ENCODE data around the gene ZBTB20.

ZBTB20 gene

GRCh38 chr3:114446600-114446999 is 700.5 kb downstream of the ZBTB20 start:
- no peak for DNase-seq (ENCODE audit: low read depth, low spot score)

DNA sequence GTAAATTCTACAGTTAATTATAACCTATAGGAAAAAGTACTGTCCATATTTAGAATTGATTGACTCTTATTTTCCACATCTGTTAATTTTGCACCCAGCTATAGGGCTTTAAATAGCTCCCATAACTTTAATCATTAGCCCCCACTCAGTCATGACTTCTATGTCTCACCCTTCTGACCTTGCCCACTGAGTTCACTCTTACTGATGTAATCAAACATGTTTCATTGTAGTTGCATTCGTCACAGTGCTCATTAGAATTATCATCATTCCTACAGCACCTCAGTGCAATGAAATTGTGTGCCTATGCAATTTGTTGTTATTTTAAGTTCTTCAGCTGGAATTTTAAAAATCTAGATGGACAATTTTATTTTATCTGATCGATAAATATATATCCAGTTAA is 701.9 kb downstream of the ZBTB20 start:
- DNase-seq (ENCODE audit: low read depth, low spot score), result no peak

DNA sequence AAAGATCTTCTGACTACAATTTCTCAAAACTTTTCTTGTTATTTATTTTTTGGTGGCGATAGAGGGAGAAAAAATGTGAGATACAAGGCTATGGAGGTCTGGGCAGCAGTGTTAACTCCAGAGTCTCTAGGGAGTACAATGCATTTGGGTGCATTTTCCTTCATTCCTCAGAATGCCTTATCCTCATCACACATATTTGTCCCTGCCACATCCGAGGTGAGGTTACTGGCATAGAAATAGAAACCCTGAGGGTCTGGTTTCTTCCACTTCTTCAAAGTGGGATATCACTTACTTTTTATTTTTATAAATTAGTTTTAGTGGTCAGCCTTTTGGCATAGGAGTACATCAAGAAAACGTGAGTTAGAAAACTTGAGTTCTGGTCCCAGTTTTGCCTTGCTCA is 702.9 kb downstream of the ZBTB20 start:
- no peak for DNase-seq (ENCODE audit: low read depth, low spot score)

DNA sequence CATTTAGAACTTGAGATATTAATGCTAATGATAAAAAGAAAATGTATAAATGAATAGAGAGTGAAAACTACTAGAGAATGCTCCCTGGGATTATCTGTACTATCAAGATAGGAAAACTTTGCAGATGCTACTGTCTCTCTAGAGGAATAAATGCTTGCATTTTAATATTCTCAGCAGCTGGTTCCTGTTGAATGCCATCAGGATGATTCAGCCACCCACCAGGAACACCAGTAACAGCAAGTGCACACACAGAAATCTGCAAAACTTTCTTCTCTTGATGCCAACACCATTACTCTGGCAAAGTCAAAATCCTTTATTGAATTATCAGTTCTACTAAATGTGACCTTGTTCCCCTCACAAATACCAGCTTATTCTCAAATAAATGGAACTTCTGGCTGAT is 704.8 kb downstream of the ZBTB20 start:
- DNase-seq (ENCODE audit: low read depth, low spot score), result no peak

GRCh38 chr3:114441386-114441785 is 705.7 kb downstream of the ZBTB20 start:
- DNase-seq (ENCODE audit: low read depth, low spot score), result no peak

DNA sequence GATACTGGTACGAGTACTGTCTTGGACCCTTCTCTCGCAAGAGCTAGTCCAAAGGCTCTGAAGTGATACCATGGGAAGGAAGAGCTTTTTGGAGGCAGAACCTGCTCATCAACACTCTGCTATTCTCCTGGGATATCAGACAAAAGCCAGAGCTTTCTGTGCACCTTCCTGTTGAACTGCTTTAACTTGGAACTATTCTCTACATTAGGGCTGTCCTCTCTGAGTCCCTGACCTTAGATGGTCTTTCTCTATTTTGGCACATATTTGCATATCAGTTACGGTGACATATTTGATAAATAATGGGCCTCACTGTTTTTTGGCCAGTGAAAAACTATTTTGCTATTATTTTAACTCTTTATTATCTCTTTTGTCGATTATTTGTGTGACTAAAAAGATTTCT is 706.4 kb downstream of the ZBTB20 start:
- DNase-seq (ENCODE audit: low read depth, low spot score), result no peak

DNA sequence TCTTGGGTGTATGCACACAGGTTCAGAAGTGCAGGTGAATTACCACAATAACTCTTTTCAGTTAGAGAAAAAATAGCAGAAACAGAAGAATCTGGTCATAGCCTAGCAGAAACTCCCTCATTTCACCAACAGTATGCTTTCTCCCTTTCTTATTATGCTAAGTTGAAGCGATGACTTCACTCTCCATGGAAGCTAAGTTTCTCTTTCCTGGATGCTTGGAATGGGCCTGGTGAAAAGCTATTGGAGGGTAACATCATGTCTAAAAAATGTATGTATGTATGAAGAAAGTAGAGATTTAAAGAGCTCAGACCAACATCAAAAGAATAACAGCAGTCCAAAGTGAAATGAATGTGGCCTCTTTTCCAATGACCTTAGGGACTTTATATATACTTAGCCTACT is 707.8 kb downstream of the ZBTB20 start:
- DNase-seq (ENCODE audit: low read depth, low spot score), result no peak

GRCh38 chr3:114437897-114438296 is 709.2 kb downstream of the ZBTB20 start:
- no peak for DNase-seq (ENCODE audit: low read depth, low spot score)

DNA sequence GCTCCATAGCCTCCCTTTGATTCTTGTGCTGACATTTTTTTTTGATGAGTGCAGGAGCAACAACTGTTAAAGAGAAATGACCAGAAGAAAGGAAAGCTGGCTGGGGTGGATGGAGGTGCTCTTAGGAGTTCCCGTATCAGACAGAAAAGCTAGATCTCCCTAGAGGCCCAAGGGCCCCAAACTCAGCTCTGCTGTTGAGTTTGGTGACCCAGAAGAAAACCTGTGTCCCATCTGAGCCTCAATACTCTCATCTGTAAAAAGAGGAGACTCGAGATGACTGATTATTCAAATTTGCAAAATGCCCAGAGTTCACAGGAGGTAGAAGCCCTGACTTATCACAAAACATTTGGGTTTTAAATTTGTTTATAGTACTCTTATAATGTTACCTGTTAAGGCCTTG is 710.9 kb downstream of the ZBTB20 start:
- no peak for DNase-seq (ENCODE audit: low read depth, low spot score)

- DNase-seq (ENCODE audit: low read depth, low spot score), result no peak
These were observed 711.5 kb downstream of the ZBTB20 start for GRCh38 chr3:114435386-114436115.

DNA sequence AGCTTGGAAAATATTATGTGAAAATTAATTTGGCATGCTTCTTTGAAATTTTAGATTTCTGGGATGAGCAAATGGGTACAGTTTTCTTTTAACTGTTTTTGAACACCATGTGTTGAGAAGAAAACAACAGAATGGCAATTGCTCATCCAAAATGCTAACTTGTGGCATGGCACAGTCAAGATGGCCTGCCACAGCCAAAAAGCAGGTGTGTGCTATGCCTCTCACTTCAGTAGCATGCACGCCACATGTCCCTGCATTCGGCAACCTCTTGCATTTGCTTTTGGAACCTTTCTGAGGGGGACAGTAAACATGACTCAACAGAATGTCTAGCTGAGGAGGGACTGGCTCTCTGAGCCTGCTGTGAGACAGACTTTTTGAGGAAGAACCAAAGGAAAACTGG is 714.8 kb downstream of the ZBTB20 start:
- DNase-seq (ENCODE audit: low read depth, low spot score), result no peak

GRCh38 chr3:114428044-114428595 is 719.0 kb downstream of the ZBTB20 start:
- DNase-seq (ENCODE audit: low read depth, low spot score), result no peak

- DNase-seq (ENCODE audit: low read depth, low spot score), result no peak
These were observed 719.6 kb downstream of the ZBTB20 start for GRCh38 chr3:114427285-114428043.

- no peak for DNase-seq (ENCODE audit: low read depth, low spot score)
These were observed 722.8 kb downstream of the ZBTB20 start for GRCh38 chr3:114424337-114424736.

DNA sequence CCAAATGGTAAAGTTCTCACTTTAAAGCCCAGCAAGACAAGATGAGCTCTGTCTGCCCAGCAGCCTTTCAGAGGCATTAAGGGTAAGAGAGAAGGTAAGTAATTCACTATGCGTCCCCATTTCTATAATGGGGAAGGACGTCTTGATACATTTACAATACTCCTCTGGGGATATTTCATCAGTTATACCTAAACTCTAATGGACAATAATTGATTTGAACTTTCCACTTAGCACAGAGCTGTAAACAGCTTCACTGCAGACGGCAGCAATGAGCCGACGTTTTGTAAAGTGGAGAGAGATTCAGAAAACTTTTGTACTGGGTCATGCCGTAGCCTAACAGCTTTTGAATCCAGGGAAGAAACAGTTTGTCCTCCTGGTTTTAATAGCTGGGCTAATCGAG is 725.9 kb downstream of the ZBTB20 start:
- no peak for DNase-seq (ENCODE audit: low read depth, low spot score)

DNA sequence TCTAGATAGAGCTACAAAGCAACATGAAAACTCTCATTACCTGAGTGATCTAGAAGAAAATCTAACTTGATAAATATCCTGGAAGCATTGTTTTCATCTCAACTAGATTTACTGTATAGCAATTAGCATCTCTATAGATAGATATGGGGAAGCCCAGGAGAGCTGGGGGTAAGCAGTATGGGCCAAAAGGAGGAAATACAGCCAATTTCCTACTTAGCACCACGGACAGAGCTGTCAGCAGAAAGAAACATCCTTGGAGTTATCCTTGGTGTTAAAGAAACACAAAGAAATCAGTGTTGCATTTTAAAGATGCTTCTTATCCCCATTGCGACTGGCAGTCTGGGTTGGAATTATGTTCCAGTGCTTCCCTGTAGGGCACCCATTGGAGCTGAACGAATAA is 727.0 kb downstream of the ZBTB20 start:
- no peak for DNase-seq (ENCODE audit: low read depth, low spot score)

- no peak for DNase-seq (ENCODE audit: low read depth, low spot score)
These were observed 728.2 kb downstream of the ZBTB20 start for GRCh38 chr3:114418724-114419543.

- no peak for DNase-seq (ENCODE audit: low read depth, low spot score)
These were observed 729.0 kb downstream of the ZBTB20 start for GRCh38 chr3:114418107-114418506.

- DNase-seq (ENCODE audit: low read depth, low spot score), result no peak
These were observed 729.4 kb downstream of the ZBTB20 start for GRCh38 chr3:114417675-114418074.

DNA sequence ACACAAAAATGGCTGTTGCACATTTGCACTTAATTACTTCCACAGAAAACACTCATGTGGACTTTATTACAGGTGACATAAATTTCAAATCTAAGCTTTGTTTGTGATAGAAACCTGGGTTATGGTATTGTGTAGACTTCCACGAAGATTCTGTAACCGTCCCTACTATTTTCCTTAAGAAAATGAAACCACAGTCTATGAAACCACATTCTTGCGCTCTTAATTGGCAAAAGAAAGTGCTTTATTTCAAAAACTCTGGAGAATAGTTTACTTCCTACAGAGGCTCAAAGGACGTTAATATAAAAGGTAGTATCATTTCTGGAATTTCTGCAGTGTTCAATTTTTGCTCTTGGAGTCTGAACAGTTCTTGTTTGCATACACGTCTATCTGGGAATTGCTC is 729.8 kb downstream of the ZBTB20 start:
- DNase-seq (ENCODE audit: low read depth, low spot score), result no peak

DNA sequence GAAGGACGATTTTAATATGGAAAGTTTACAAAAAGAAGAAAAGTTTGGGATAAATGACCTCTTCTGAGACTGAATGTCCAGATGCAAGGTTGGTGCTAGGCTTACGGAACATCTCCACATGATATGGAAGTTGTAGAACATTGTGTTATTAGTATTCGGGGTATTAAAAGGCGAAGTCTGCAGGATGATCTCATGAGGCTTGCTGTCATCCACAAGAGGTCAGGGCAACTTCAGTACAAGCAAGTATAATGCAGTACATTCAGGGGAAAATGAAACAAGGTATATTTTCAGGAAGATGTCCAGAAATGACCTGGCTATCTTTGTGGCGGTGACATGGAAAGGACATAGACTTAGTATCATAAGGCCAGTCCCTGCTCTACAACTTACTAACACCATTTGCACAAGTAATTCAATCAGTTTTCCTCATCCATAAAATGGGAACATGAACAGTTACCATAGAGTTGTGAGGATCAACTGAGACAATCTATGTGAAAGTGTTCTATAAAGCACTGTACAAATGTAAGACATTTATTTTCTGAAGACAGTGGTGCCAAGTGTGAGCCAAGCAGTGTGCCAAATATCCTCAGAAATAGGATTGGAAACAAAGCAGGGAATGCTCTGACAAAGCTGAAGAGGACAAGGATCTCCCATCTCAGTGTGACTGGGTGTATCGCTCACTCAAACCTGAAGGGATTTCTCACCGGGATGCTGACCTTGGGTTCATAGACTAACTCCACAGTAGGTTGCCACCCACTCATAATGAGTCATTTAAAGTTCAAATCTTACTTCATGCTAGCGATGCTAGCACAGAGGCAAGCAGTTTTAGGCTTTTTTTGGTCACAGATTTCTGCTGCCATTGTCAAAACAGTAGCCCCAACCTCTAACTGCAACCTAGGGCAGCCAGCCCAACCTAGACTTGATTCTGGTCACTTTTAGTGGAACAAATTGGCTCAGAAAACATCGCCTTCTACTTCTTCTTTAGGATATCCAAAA is 735.0 kb downstream of the ZBTB20 start:
- peak; percentile 67 for DNase-seq (ENCODE audit: low read depth, low spot score)
